Dendritic cell treated with granulocyte-macrophage colony-stimulating factor and Interleukin-4, amounts not matched to agents 40 ng/mL and 50 ng/mL, for 4 days (primary cell): Measurements from ENCODE around the gene NUDCD3.

Source experiments
- H3K27ac Mint-ChIP-seq: one replicate; pipeline ENCODE4 v1.8.0; 2022; ENCODE audit warnings: mild to moderate bottlenecking, mixed read lengths
- H3K27me3 Mint-ChIP-seq: one replicate; pipeline ENCODE4 v1.8.0; 2022; ENCODE audit warnings: mild to moderate bottlenecking, mixed read lengths
- H3K36me3 Mint-ChIP-seq: one replicate; pipeline ENCODE4 v1.8.0; 2022; ENCODE audit warnings: low read depth, mixed read lengths
- H3K4me1 Mint-ChIP-seq: one replicate; pipeline ENCODE4 v1.8.0; 2022; ENCODE audit warnings: low read depth, mixed read lengths
- H3K4me3 Mint-ChIP-seq: one replicate; pipeline ENCODE4 v1.8.0; 2022; ENCODE audit warnings: mild to moderate bottlenecking, moderate library complexity, mixed read lengths
- H3K9me3 Mint-ChIP-seq: one replicate; pipeline ENCODE4 v1.8.0; 2022; ENCODE audit warnings: mixed read lengths
- intact Hi-C: fragments of 100-400 bp; cut with micrococcal nuclease; formaldehyde crosslinking; loops from one replicate; pipeline ENCODE4 v1.15.0; 2022

NUDCD3 gene

GRCh38 chr7:44402401-44403060 lies 87.9 kb downstream of the NUDCD3 start:
- Mint-ChIP-seq H3K36me3 (peaks cover 94% of the 10 kb centered on the region), H3K4me1 (peaks cover 10% of the 10 kb centered on the region)
- intact Hi-C loops = no loop called here

DNA sequence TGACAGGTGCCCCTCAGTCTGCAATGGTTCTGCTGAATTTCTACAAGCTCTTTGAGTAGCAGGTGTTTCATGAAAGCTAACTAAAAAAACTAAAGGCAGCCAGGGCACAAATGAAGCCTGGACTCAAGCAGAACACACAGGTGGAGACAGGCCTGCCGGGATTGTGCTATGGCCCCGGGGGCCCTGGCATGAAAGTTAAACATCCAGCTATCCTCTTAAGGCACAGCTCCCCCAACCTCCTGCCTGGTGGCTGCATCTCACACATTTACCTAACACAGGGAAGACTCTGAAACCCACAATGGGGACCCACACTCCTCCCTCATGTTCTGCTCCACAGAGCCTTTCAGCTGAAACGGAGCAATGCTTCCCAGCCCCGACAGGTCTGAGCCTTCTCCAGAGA lies 88.8 kb downstream of the NUDCD3 start:
- H3K4me1 Mint-ChIP-seq = peaks cover 17% of the 10 kb centered on the region
- intact Hi-C loops = no loop called here
- H3K27ac Mint-ChIP-seq = no peak overlapping the region
- no peaks in the 10 kb centered on the region for H3K27me3 Mint-ChIP-seq
- H3K9me3 Mint-ChIP-seq = no peaks in the 10 kb centered on the region
- H3K36me3 Mint-ChIP-seq = peaks cover 91% of the 10 kb centered on the region
- H3K4me3 Mint-ChIP-seq = no peak overlapping the region

More at GRCh38 chr7:44402401-44403060, 87.9 kb downstream of the NUDCD3 start:
- no peak overlapping the region for H3K4me3 Mint-ChIP-seq
- no peaks in the 10 kb centered on the region for H3K27me3 Mint-ChIP-seq
- H3K9me3 Mint-ChIP-seq = no peaks in the 10 kb centered on the region
- H3K27ac Mint-ChIP-seq = no peak overlapping the region

DNA sequence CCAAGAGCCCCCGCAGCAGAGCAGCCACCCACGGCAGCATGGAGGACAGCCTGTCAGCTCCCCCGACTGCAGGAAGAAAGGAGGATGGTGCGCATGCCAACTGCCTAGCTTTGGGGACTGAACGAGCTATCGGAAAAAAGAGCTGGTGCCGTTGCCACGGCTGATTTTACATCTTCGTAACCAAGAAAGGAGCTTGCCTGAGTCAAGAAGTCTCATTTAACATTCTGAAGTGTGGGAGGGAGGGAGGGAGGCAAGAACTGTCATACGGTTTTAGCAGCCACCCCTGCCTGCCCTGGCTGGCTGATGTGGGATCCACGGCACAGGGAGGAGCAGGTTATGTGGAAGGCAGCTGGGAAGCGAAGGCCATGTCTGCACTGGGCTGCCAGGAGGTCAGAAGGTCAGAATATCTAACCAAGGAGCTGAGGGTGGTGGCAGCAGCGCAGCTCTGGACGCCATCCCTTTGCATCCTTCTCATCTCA lies 90.4 kb downstream of the NUDCD3 start:
- Mint-ChIP-seq H3K4me1 (peaks cover 31% of the 10 kb centered on the region), H3K9me3 (no peaks in the 10 kb centered on the region), H3K36me3 (peaks cover 82% of the 10 kb centered on the region), H3K4me3 (no peak overlapping the region), H3K27ac (no peak overlapping the region), H3K27me3 (no peaks in the 10 kb centered on the region)
- intact Hi-C loops = no loop called here

GRCh38 chr7:44398953-44399574 lies 91.4 kb downstream of the NUDCD3 start:
- H3K27me3 Mint-ChIP-seq = no peaks in the 10 kb centered on the region
- intact Hi-C loops = no loop called here
- H3K36me3 Mint-ChIP-seq = peaks cover 80% of the 10 kb centered on the region
- H3K9me3 Mint-ChIP-seq = no peaks in the 10 kb centered on the region
- no peak overlapping the region for H3K27ac Mint-ChIP-seq
- no peak overlapping the region for H3K4me3 Mint-ChIP-seq
- H3K4me1 Mint-ChIP-seq = peaks cover 31% of the 10 kb centered on the region

DNA sequence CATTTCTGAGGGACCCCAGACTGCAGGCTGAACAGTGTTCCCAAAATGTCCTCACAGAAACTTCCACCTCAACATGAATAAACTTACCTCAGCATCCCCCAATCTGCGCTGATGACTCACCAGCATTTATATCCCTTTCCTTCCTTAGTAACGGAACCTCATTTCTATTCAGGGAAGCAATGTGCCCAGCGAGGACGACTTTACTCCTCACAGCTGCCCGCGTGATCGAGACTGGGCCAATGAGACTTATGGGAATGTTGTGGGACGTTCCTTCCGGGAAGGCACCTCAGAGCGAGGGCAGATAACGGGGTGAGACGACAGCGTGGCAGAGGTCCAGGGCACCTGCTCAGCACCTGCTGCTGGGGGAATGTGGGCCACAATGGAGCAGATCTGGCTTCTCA lies 91.9 kb downstream of the NUDCD3 start:
- Mint-ChIP-seq H3K36me3 (peaks cover 80% of the 10 kb centered on the region), H3K27ac (no peak overlapping the region), H3K9me3 (no peaks in the 10 kb centered on the region), H3K4me1 (peaks cover 31% of the 10 kb centered on the region), H3K4me3 (no peak overlapping the region), H3K27me3 (no peaks in the 10 kb centered on the region)
- intact Hi-C loops = no loop called here

DNA sequence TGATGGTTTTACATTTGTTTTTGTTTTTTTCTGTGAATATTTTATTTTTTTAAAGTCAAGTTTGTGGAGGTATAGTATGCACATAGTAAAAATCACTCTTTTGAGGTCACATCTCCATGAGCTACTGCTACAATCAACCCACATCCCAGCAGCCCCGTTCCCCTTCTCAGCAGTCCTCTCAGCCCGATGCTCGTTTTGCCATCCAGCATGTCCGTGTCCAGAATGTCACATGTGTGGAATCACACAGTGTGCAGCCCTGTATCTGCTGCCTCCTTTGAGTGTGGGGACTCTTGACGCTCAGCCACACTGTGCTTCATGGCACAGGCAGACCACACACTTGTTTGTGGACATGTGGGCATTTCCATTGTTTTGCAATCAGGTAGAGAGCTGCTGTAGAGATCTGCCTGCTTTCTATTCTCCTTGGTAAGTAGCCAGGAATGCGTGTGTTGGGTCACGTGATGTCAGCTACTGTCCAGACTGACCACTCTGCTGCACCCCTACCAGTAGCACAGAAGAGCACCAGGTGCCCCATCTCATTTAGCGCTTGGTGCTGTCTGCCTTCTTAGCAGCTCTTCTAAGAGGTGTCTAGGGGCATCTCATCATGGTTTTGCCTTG lies 93.4 kb downstream of the NUDCD3 start:
- H3K36me3 Mint-ChIP-seq = peaks cover 79% of the 10 kb centered on the region
- H3K9me3 Mint-ChIP-seq = no peaks in the 10 kb centered on the region
- H3K27ac Mint-ChIP-seq = no peak overlapping the region
- no peak overlapping the region for H3K4me3 Mint-ChIP-seq
- H3K4me1 Mint-ChIP-seq = peaks cover 31% of the 10 kb centered on the region
- intact Hi-C loops = no loop called here
- H3K27me3 Mint-ChIP-seq = no peaks in the 10 kb centered on the region

DNA sequence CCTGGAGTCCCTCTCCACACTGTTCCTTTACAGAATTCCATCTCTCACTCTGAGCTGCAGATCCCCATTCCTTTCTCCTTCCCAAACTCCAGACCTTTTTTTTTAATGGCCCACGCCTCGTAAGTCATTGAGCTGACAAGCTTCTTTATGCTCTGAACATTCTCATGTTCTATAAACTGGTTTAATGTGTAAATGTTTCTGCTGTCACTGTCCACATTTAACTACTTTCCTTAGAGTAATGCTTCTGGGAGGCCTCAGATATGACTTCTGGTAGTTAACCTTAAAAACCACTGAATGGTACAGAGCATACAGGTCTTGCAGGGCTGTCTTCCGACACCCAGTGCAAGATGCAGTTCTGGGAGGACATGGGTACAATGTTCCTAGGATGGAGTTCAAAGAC lies 94.0 kb downstream of the NUDCD3 start:
- Mint-ChIP-seq H3K27ac (no peak overlapping the region), H3K4me1 (peaks cover 31% of the 10 kb centered on the region), H3K9me3 (no peaks in the 10 kb centered on the region), H3K27me3 (no peaks in the 10 kb centered on the region), H3K36me3 (peaks cover 79% of the 10 kb centered on the region), H3K4me3 (no peak overlapping the region)
- intact Hi-C loops = no loop called here

DNA sequence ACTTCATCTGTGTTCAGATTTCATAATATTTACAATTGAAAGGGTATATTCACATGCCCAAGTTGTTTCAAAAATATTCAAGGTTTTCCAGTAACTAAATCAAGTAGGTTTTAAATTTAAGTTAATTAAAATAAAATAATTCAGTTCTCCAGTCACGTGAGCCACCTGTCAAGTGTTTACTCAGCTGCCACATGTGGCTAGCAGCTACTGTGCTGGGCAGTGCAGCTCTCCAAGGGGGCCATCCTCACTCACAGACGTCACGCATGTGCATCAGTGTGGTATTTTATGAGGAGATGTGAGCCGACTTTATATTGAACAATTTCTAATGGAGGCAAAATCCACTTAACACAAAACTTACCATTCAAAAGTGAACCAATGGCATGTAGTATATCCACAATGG lies 95.4 kb downstream of the NUDCD3 start:
- no peaks in the 10 kb centered on the region for H3K27me3 Mint-ChIP-seq
- no peak overlapping the region for H3K27ac Mint-ChIP-seq
- H3K36me3 Mint-ChIP-seq = peaks cover 78% of the 10 kb centered on the region
- intact Hi-C loops = no loop called here
- no peaks in the 10 kb centered on the region for H3K9me3 Mint-ChIP-seq
- H3K4me3 Mint-ChIP-seq = no peak overlapping the region
- peaks cover 31% of the 10 kb centered on the region for H3K4me1 Mint-ChIP-seq

DNA sequence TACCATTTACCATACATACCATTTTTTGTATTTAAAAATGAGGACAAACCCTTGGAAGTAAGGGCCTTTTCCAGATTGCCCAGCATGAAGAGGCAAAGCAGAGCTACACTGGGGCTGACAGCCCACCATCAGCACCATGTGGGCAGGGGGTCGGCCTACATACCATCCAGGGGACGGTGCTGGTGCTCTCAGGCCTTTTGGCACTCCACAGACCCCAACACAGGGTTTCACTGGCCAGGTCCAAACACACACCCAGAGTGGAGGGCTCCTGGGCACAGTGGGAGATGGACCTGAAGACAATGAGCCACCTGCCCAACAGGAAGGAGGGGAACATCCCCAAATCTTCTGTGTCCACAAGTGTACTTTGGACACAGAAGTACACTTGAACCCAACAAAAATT lies 95.8 kb downstream of the NUDCD3 start:
- H3K36me3 Mint-ChIP-seq = peaks cover 77% of the 10 kb centered on the region
- no peak overlapping the region for H3K27ac Mint-ChIP-seq
- intact Hi-C loops = no loop called here
- no peak overlapping the region for H3K4me3 Mint-ChIP-seq
- no peaks in the 10 kb centered on the region for H3K27me3 Mint-ChIP-seq
- H3K4me1 Mint-ChIP-seq = peaks cover 31% of the 10 kb centered on the region
- H3K9me3 Mint-ChIP-seq = no peaks in the 10 kb centered on the region

- H3K4me1 Mint-ChIP-seq = peaks cover 31% of the 10 kb centered on the region
- intact Hi-C loops = no loop called here
- H3K4me3 Mint-ChIP-seq = no peak overlapping the region
- no peak overlapping the region for H3K27ac Mint-ChIP-seq
- no peaks in the 10 kb centered on the region for H3K27me3 Mint-ChIP-seq
- H3K36me3 Mint-ChIP-seq = peaks cover 79% of the 10 kb centered on the region
- H3K9me3 Mint-ChIP-seq = no peaks in the 10 kb centered on the region
Observed at GRCh38 chr7:44394112-44394447, 96.4 kb downstream of the NUDCD3 start.

- intact Hi-C loops = no loop called here
- no peaks in the 10 kb centered on the region for H3K27me3 Mint-ChIP-seq
- no peaks in the 10 kb centered on the region for H3K9me3 Mint-ChIP-seq
- peaks cover 79% of the 10 kb centered on the region for H3K36me3 Mint-ChIP-seq
- no peak overlapping the region for H3K4me3 Mint-ChIP-seq
- H3K4me1 Mint-ChIP-seq = peaks cover 28% of the 10 kb centered on the region
- no peak overlapping the region for H3K27ac Mint-ChIP-seq
Observed at GRCh38 chr7:44393238-44394111, 97.0 kb downstream of the NUDCD3 start.

- H3K4me3 Mint-ChIP-seq = no peak overlapping the region
- H3K36me3 Mint-ChIP-seq = peaks cover 79% of the 10 kb centered on the region
- H3K27me3 Mint-ChIP-seq = no peaks in the 10 kb centered on the region
- intact Hi-C loops = no loop called here
- no peak overlapping the region for H3K27ac Mint-ChIP-seq
- no peaks in the 10 kb centered on the region for H3K9me3 Mint-ChIP-seq
- H3K4me1 Mint-ChIP-seq = peaks cover 21% of the 10 kb centered on the region
Observed at GRCh38 chr7:44392618-44393010, 97.8 kb downstream of the NUDCD3 start.

DNA sequence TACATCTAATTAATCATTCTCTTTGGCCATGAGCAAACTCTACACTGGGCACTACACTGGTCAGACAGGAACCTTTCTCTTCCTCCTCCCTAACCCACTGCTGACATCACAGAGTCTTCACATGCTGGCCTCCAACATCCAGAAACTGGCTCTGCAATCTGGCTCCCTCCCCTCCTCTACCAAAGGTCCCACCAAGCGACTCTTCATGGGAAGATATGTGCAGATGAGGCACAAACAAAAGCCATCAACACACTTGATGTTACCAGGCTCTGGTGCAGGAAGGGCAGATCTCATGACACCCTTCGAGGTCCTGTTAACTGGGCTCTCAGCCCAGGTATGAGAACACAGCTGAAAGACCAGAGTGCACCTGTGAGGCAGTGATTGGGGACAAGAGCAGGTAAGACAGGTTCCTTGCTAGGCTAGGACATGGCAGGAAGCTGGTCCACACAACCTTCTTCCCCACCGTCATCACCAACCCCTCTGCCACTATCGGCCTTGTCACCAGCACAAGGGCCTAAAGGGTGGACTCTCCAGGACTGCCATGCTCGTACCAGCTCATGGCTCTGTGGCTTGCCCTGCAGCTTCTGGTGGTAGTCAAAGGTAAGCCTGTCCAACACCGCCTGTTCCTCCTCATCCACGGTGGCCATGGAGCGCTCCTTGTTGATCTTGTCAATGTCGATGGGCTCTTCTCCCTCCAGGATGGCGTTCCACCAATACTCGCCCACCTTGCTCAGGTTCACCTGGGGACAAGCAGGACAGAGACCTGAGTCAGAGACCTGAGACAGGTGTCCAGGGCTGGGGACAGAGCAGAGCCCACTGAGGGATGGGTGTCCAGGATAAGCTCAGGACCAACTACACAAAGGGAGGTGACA lies 98.5 kb downstream of the NUDCD3 start:
- Mint-ChIP-seq H3K27me3 (no peaks in the 10 kb centered on the region), H3K27ac (no peak overlapping the region), H3K36me3 (peaks cover 83% of the 10 kb centered on the region), H3K4me1 (peaks cover 16% of the 10 kb centered on the region), H3K4me3 (no peak overlapping the region), H3K9me3 (no peaks in the 10 kb centered on the region)
- intact Hi-C loops = no loop called here
